GM18909 (cell line): ENCODE results near the gene PSMC3IP.
"Not testable (repeated sequence)": the region's sequence is repeated elsewhere in the genome, so short reads cannot be mapped to it uniquely, and the experiment has no call there.

Experiments used
- ATAC-seq: cut with Tn5 transposase; IDR thresholded peaks from one replicate; pipeline ENCODE4 v1.9.1; 2021; ENCODE audit warnings: mild to moderate bottlenecking; ENCODE audit not compliant: unreplicated experiment, poor library complexity

PSMC3IP gene

DNA sequence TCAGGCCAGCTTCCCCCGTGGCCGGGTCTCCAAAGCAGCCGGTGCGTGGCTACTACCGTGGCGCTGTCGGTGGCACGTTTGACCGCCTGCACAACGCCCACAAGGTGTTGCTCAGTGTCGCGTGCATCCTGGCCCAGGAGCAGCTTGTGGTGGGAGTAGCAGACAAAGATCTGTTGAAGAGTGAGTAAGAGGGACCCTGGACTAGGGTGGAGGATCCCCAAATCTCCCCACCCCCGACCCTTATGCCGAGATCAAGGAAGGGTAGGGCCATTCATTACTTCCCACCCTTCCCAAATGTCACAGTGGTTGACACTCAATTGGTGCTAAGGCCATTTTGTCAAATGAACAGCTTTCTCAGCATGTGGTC, 14.4 kb downstream of the PSMC3IP start:
- no peak for ATAC-seq

DNA sequence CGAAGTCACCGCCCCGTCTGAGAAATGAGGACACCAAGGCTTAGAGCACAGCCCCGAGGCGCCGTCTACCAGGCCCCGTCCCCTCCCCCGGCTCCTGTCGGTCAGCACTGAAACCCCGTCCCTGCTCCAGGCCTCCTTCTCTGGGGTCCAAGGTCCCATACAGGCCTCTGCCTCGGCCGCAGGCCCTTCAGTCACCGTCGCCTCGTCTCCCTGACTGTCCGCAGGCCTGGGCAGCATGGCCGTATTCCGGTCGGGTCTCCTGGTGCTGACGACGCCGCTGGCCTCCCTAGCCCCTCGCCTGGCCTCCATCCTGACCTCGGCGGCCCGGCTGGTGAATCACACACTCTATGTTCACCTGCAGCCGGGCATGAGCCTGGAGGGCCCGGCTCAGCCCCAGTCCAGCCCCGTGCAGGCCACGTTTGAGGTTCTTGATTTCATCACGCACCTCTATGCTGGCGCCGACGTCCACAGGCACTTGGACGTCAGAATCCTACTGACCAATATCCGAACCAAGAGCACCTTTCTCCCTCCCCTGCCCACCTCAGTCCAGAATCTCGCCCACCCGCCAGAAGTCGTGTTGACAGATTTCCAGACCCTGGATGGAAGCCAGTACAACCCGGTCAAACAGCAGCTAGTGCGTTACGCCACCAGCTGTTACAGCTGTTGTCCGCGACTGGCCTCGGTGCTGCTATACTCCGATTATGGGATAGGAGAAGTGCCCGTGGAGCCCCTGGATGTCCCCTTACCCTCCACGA, 15.0 kb downstream of the PSMC3IP start:
- no peak for ATAC-seq

GRCh38 chr17:42561897-42562387, 15.6 kb downstream of the PSMC3IP start, which contains the start of gene COASY:
Gene COASY (plus strand): TSS chr17:42562148. CDS start chr17:42562623, 475 bp downstream.
- ATAC-seq: no peak

GRCh38 chr17:42560246-42560645, 17.3 kb downstream of the PSMC3IP start:
- ATAC-seq: no peak

GRCh38 chr17:42559075-42559474, 18.5 kb downstream of the PSMC3IP start:
- ATAC-seq: no peak

- not testable (repeated sequence) for ATAC-seq
These were observed 21.4 kb downstream of the PSMC3IP start for GRCh38 chr17:42555961-42556617.

GRCh38 chr17:42555122-42555622, 22.4 kb downstream of the PSMC3IP start:
- no peak for ATAC-seq

DNA sequence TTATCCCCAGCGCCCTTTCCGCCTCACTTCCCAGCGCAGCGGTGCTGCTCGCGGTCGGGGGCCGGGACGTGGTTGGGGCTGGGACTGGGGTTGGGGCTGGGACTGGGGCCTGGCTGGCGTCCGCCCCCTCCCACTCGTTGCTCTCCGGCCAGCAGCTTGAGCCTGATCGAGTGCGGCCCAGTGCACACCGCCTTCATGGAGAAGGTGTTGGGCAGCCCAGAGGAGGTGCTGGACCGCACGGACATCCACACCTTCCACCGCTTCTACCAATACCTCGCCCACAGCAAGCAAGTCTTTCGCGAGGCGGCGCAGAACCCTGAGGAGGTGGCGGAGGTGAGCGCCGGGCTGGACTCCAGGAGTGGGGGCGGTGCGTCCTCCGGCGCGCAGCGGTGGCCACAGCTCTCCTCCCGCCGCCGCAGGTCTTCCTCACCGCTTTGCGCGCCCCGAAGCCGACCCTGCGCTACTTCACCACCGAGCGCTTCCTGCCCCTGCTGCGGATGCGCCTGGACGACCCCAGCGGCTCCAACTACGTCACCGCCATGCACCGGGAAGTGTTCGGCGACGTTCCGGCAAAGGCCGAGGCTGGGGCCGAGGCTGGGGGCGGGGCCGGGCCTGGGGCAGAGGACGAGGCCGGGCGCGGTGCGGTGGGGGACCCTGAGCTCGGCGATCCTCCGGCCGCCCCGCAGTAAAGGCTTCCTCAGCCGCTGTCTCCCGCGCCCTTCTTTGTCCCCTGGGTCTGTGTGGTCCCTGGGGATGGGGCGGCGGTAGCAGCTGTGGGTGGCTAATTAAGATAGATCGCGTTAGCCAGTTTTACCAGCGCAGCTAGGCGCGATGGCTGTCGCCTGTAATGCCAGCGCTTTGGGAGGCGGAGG, 23.0 kb downstream of the PSMC3IP start:
- peak; percentile 80 for ATAC-seq

DNA sequence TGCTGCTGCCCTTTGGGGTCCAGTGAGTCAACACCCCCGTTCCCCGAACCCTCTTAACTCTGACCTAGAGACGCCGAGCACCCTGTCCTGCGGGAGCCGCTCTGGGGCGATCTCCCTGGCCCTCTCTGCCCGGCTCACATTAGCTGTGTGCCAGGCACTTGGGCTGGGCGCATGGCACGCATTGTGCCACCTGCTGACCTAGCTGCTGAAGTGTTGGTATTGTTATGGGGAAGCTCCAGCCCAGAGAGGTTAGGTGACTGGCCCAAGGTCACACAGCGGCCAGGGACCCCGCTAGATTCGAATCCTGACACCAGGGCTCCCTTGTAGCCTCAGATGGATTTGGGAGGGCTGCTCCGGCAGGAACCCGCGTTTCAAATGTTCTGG, 23.7 kb downstream of the PSMC3IP start:
- ATAC-seq: no peak

DNA sequence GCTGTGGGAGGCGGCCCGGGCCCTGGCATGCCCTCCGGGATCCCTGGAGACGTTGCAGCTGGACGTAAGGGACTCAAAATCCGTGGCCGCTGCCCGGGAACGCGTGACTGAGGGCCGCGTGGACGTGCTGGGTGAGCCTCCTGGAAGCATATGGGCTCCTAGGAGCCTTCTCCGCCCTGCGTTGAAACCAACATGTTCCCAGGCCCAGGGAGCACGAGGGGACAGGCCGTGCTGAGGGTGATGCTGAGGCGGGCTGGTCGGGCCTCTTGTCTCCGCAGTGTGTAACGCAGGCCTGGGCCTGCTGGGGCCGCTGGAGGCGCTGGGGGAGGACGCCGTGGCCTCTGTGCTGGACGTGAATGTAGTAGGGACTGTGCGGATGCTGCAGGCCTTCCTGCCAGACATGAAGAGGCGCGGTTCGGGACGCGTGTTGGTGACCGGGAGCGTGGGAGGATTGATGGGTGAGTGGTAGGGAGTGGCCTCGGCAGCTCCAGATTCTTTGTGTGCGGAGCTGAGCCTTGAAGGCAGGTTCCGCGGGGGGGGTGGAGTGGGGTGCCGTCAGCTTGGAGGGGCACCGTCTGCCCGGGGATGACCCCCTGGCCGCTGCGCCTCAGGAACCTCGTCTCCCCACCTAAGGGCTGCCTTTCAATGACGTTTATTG, 24.2 kb downstream of the PSMC3IP start:
- no peak for ATAC-seq

DNA sequence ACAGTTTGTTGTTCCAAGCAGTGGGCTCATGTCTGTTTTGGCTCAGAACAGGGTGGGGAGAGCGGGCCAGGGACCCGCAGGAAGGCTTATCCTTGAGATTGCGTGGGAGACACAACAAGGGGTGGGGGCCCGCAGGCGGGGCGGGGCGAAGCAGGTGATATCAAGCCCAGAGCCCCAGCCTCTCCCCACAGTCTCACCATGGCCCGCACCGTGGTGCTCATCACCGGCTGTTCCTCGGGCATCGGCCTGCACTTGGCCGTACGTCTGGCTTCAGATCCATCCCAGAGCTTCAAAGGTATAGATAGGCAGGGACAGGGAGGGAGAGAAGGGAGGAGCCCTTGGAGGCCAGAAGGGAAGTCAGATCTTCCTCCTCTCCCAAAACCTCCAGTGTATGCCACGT, 24.8 kb downstream of the PSMC3IP start, which contains the start of gene HSD17B1:
TSS of gene HSD17B1 (plus strand) at position 188 of the 400 bp plus-strand sequence. CDS start at position 199, 11 bp downstream.
- not testable (repeated sequence) for ATAC-seq

- no peak for ATAC-seq
These were observed 28.4 kb downstream of the PSMC3IP start for GRCh38 chr17:42548993-42549755.

- peak; percentile 62 for ATAC-seq
These were observed 29.3 kb downstream of the PSMC3IP start for GRCh38 chr17:42548070-42548837.

DNA sequence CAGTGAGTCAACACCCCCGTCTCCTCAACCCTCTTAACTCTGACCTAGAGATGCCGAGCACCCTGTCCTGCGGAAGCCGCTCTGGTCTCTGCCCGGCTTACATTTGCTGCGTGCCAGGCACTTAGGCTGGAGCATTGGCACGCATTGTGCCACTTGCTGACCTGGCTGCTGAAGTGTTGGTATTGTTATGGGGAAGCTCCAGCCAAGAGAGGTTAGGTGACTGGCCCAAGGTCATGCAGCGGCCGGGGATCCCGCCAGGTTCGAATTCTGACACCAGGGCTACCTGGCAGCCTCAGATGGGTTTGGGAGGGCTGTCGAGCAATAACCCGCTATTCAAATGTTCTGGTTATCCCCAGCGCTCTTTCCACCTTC, 29.8 kb downstream of the PSMC3IP start:
- ATAC-seq: no peak

DNA sequence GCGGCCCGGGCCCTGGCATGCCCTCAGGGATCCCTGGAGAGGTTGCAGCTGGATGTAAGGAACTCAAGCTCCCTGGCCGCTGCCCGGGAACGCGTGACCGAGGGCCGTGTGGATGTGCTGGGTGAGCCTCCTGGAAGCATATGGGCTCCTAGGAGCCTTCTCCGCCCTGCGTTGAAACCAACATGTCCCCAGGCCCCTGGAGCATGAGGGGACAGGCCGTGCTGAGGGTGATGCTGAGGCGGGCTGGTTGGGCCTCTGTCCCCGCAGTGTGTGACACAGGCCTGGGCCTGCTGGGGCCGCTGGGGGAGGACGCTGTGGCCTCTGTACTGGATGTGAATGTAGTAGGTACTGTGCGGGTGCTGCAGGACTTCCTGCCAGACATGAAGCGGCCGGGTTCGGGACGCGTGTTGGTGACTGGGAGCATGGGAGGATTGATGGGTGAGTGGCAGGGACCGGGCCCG, 30.5 kb downstream of the PSMC3IP start:
- no peak for ATAC-seq

GRCh38 chr17:42545755-42546505, 31.6 kb downstream of the PSMC3IP start:
- ATAC-seq: not testable (repeated sequence)

GRCh38 chr17:42544874-42545283, 32.6 kb downstream of the PSMC3IP start:
- ATAC-seq: no peak
